GM18861 (cell line): ENCODE measurements around the gene CDK14.

Experiments
- ATAC-seq: cut with Tn5 transposase; IDR thresholded peaks from one replicate; pipeline ENCODE4 v1.9.1; 2021; ENCODE audit not compliant: unreplicated experiment

The CDK14 gene

DNA sequence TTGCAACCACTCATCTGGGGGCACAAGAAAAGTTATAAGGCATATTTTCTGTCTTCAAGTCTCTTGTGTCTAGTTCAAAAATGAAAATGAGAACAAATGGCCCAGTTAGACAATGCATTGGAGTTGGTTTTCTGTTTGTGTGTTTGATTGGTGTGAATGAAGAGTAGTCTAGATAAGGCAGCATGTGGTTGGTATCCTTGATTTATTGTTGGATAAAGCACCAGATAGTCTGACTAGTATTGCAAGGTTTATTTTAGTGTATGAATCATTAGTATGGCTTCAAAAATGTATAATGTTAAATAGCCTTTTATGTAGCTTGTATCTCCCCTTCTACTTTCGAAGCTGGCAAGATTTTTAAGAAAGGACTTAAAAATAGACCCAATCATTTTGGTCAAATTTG, 237.3 kb downstream of the CDK14 start:
- no peak for ATAC-seq

DNA sequence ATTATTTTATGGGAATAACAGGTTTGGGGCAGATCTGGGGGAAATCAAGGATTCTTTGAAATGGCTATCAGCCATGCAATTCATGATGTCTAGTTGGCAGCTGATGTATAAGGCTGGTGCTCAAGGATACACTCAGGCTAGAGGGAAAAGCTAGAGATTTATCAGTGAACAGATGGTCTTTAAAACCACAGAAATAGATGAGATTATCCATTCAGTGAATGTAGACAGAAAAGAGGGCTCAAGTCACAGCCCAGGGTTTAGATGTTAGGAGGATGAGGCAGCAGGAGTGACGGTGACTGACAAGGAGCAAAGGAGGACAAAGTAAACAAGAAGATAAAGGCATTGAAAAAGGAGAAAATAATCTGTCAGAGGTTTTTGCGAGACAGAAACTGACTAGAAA, 238.7 kb downstream of the CDK14 start:
- no peak for ATAC-seq

DNA sequence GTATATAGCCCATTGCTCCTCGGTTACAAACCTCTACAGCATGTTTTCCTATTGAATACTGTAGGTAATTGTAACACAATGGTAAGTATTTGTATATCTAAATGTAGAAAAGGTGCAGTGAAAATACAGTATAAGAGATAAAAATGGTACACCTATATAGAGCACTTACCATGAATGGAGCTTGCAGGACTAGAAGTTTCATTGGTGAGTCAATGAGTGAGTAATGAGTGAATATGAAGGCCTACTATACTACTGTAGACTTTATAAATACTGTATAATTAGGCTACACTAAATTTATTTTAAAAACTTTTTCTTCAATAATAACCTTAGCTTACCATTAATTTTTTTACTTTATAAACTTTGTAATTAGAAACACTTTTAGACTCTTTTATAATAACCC, 239.7 kb downstream of the CDK14 start:
- ATAC-seq: no peak

GRCh38 chr7:90836937-90837336, 240.8 kb downstream of the CDK14 start:
- no peak for ATAC-seq

DNA sequence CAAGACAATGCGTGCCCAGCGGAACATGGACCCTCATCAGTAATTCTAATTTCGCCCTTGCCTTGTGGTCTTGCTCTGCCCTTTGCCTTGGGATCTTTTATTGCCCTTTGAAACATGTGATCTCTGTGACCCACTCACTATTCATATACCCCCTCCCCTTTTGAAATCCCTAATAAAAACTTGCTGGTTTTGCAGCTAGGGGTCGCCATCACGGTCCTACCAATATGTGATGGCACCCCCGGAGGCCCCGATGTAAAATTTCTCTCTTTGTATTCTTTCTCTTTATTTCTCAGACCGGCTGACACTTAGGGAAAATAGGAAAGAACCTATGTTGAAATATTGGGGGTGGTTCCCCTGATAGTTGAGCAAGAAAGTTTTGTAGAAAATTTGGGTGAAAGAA, 242.7 kb downstream of the CDK14 start:
- ATAC-seq: no peak

DNA sequence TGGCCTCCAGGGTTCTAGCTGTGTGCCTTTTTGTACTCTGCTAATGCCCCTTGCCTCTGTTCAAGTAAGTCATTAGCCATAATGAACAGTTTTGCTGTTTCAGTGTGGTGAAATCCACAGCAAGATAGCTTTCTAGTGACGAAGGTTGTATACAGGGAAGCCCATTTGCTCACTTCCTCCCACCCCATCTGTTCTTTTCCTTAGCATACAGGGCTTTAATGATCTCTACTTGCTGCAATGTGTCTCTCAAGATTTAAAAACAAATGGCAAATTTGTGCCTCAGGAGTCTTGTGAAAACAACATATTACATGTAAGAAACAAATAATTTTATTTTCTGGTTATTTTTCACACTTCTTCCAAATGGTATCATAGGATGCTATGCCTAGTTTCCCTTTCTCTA, 243.2 kb downstream of the CDK14 start:
- no peak for ATAC-seq

GRCh38 chr7:90839727-90840291, 243.7 kb downstream of the CDK14 start:
- ATAC-seq: no peak

GRCh38 chr7:90841759-90842429, 245.8 kb downstream of the CDK14 start:
- ATAC-seq: no peak

DNA sequence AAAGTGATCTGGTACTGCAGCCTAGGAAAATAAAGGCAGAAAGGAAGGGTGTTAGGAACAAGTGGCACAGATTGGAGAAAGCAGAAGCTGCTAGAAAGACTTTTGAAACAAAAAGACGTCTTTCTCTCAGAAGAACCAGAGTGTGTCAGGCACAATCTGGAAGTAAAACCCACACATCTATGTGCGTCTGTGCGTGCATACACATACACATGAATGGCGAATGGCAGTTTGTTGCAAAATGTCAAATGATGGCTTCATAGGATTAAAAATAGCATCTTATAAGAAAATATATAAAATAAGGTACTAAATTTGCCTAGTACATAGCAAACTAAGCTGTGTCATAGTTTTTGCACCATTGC, 246.3 kb downstream of the CDK14 start:
- ATAC-seq: no peak

DNA sequence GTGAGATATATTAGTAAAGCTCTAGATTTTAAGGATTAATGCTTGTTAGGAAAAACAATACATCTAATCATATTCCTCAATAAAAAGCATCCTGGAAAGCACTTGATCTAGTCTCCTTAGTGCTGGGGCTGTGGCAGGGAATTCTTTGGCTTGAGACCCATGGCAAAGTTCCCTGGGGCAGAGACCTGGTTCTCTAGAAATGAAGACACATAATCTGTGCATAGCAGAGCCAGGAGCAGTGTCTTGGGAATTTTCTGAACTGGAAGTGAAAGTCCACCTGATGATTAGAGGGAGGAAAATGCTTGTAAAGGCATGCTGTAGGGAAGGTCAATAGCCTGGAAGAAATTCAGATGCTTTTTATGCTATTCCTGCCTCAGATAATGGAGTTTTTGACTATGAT, 247.4 kb downstream of the CDK14 start:
- no peak for ATAC-seq

GRCh38 chr7:90844421-90844820, 248.3 kb downstream of the CDK14 start:
- ATAC-seq: no peak

DNA sequence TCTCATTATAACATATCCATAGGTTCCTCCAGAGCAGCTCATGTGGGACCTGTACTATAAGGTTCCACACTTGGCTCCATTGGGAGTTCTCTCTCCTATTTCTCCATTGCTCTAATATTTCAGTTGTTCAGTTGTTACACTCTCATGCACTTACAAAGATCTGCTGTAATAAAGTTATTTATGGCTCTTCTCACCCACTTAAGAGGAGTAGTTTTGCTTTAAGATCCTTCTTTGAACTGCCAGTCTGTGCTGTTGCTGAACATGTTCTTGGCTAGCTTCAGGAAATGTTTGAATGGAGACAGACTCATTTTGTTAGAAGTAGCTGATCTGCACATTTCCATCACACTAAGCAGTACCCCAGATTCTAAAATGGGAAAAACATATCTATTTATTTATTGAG, 250.1 kb downstream of the CDK14 start:
- no peak for ATAC-seq

DNA sequence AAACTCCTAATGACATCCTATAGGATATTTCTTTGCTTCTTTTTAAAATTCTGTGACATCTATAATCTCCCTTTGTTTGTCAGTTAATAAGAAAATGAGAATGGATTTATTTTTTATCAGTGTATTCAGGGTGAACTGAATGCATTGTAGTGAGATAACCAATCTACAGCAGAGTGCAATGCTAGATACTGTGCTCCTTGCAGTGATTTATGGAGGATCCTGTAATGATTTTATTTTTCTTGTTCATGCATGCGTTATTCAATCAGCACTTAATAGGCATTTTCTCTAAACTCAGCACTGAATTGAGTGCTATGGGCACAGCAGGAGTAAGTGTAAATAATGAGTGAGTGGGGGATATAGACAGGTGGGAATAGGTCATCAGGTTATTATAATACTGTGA, 253.9 kb downstream of the CDK14 start:
- ATAC-seq: no peak

DNA sequence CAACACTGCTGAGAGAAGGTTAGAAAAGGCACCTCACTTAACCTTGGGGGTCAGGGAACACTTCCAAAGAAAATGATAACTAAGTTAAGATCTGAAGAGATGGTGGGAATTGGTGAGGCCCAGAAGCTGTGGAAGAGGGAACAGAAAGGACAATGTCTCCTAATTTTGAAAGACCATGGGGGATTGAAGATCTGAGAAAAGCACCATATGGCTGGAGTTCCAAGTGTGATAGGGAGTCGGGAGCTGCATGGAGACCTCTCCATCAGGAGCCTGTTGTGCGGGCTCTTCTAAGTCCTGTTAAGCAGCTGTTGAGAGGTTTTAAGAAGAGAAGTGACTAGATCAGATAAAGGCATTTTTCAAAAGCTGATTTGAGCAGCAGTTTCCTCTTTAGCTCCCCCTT, 254.3 kb downstream of the CDK14 start:
- ATAC-seq: no peak

DNA sequence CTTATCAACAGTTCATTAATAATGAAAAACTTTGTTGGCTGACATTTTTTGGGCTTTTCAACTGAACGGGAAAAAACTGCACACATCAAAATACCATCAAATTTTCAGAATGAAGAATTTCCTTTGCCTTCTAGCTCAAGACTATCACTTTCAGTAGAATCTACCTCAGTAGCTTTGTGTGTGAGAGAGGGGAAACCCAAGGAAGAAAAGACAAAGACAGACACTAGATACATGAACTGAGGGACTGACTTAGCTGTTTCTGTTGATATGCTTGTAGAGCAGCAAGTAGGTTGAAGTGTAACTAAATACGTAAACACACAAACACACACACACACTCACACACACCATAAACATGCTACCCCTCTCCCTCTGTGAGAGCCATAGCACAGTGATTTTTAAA, 257.1 kb downstream of the CDK14 start:
- ATAC-seq: no peak

- no peak for ATAC-seq
These were observed 260.4 kb downstream of the CDK14 start for GRCh38 chr7:90856351-90857070.

DNA sequence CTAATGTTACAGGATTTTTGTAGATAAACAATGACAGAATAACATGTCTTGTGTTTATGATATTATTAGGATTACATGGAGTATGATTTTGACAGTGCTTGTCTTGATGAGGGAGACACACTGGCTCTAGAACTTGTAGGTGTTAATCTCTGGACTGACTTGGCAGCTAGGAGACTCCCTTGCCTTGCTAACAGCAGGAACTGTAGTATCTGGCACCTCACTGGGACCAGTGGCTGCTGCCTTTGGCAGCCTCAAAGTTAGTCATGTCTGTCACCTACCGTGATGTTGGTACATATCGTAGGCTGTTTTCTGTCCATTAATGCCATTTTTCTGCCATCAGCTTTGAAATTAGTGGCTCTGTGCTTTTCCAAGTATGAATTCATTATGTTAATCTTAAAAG, 261.5 kb downstream of the CDK14 start:
- no peak for ATAC-seq

DNA sequence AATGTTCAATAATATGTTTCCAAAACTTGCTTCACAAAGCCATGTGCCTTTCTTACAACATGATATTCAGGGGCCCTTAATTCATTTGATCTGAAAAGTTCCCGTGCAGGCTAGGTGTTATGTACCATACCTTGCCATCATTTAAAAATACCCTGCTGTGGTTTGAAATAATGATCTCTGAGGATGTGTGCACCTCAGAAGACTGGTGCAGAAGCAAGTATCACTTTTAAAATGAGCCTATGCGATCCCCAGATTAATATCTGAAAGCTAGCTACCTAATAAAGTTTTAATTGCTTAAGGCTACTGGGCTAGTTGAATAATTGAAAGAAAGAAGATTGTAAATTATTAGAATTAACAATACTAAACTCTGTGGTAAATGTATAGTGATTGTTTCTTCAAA, 262.4 kb downstream of the CDK14 start:
- ATAC-seq: no peak

GRCh38 chr7:90859521-90859920, 263.4 kb downstream of the CDK14 start:
- ATAC-seq: no peak

DNA sequence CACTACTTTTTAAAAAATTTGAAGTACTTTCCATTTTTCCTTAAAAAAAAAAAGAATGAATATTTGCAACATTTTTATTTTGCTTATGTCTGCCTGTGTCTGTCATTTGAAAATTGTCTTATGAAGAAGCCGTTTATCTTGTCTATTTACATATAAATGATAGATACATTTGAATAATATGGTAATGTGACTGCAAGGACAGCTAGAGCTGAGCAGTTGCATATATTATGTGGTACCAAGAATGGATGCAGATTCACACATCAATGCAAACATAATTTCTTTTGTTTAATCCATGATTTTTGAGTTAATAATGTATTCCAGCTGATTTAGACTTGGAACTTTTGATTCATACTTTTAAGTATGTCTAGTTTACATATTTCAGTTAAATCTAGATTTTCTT, 268.0 kb downstream of the CDK14 start:
- ATAC-seq: no peak

GRCh38 chr7:90869335-90869734, 273.2 kb downstream of the CDK14 start:
- ATAC-seq: no peak

DNA sequence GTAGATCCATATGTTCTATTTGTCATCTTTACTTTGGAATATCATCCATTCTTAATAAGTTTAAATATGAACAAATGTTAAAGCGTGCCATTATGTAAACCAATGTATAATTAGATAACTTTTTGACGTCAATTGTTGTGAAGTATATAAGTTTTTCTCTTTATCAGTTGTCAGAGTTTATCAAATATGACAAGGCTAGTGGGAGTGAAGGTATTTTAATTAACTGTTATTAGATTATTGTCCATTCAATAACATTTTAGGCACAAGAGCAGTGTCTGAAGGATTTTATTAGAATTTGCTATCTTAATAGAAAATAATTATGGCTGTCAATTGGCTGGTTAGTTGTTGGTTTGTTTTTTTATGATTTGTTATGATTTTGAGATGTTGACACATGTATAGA, 280.6 kb downstream of the CDK14 start:
- ATAC-seq: no peak

DNA sequence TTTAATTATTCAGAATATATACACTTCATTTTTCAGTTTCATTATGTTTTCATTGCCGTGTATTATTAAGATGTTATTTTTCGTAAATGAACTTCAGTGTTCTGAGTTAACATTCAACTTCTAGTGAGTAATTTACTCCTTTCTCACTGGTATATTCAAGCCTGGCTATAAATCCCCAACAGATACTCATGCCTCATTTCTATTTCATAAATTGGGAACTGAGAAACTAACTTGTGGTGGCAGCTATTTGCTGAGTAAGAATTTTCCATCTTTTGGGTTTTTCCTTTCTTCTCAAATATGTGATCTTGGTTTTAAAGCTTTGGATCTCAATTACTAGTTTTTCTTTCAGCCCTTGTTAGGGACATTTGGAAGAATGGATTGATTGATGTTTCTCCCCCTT, 281.1 kb downstream of the CDK14 start:
- peak; percentile 81 for ATAC-seq
